CD4-positive, alpha-beta T cell (primary cell): ENCODE measurements around the gene TMIE. TPM values are rescaled to one million over a fixed set of nuclear protein-coding genes. Genes with fewer than 3 reads are reported as not detected.

Experiments used
- ATAC-seq: fragments of 200-7000 bp; cut with Tn5 transposase; one replicate; pipeline ENCODE4 v1.10.0; 2022; ENCODE audit warnings: mild to moderate bottlenecking; ENCODE audit not compliant: poor library complexity
- CTCF ChIA-PET: fragments of 350-600 bp; sonication (Branson Sonifier 250); formaldehyde crosslinking; loops from one replicate; lab custom pipeline; 2021; ENCODE audit warnings: antibody characterized with exemption, inconsistent platforms; lab: Charles Lee
- POLR2A ChIA-PET: fragments of 350-600 bp; sonication (Branson Sonifier 250); formaldehyde crosslinking; loops from one replicate; lab custom pipeline; 2021; ENCODE audit warnings: antibody characterized with exemption, inconsistent platforms; lab: Charles Lee
- DNase-seq, 14 experiments: peaks; one replicate each; pipeline ENCODE4 v3.0.0-alpha.2; 2013 to 2020; ENCODE audit warnings: mixed read lengths in 2 of 14
- H3K27ac ChIP-seq, 2 donors: one replicate each; pipeline versions ENCODE4 v1.5.1 to v1.7.0; 2013; ENCODE audit warnings: low read length in 2 of 2, low read depth in 1 of 2, mild to moderate bottlenecking in 1 of 2
- H3K27me3 ChIP-seq, 2 experiments: 1 replicate in 1 of 2; 2 replicates in 1 of 2; pipeline versions ENCODE4 v1.6.1 to v1.7.0; 2013; ENCODE audit warnings: low read length in 2 of 2, control low read depth in 1 of 2, mild to moderate bottlenecking in 1 of 2, moderate library complexity in 1 of 2; ENCODE audit not compliant: insufficient read depth in 2 of 2, control insufficient read depth in 1 of 2
- H3K36me3 ChIP-seq: one replicate; pipeline ENCODE4 v1.6.1; 2013; ENCODE audit warnings: low read length, control low read depth; ENCODE audit not compliant: insufficient read depth
- H3K4me1 ChIP-seq: one replicate; pipeline ENCODE4 v1.6.1; 2013; ENCODE audit warnings: low read length, control low read depth; ENCODE audit not compliant: insufficient read depth
- H3K4me3 ChIP-seq: one replicate; pipeline ENCODE4 v1.5.1; 2013; ENCODE audit warnings: mild to moderate bottlenecking, low read length, moderate library complexity
- H3K9me3 ChIP-seq, 2 experiments: 1 replicate in 1 of 2; 2 replicates in 1 of 2; pipeline versions ENCODE4 v1.6.1 to v1.7.0; 2013; ENCODE audit warnings: low read length in 2 of 2, mild to moderate bottlenecking in 2 of 2, control low read depth in 1 of 2, moderate library complexity in 1 of 2; ENCODE audit not compliant: control insufficient read depth in 1 of 2, insufficient read depth in 1 of 2
- H3K27ac Mint-ChIP-seq: one replicate; pipeline ENCODE4 v1.8.0; 2020; ENCODE audit warnings: mixed read lengths
- H3K27me3 Mint-ChIP-seq: one replicate; pipeline ENCODE4 v1.8.0; 2021; ENCODE audit warnings: mixed read lengths
- H3K36me3 Mint-ChIP-seq: one replicate; pipeline ENCODE4 v1.8.0; 2021; ENCODE audit warnings: low read depth, mixed read lengths
- H3K4me1 Mint-ChIP-seq: one replicate; pipeline ENCODE4 v1.8.0; 2021; ENCODE audit warnings: low read depth, mixed read lengths
- H3K4me3 Mint-ChIP-seq: one replicate; pipeline ENCODE4 v1.8.0; 2020; ENCODE audit warnings: mild to moderate bottlenecking, mixed read lengths
- H3K9me3 Mint-ChIP-seq: one replicate; pipeline ENCODE4 v1.8.0; 2020; ENCODE audit warnings: mixed read lengths
- intact Hi-C, 2 experiments: fragments of 100-400 bp; cut with DNase I in 1 of 2; cut with micrococcal nuclease in 1 of 2; formaldehyde crosslinking; loops; one replicate each; pipeline versions ENCODE4 v1.15.1 to v1.9.0; 2023 to 2025; cut with DNase I, micrococcal nuclease
- total RNA-seq, 174 experiments: library from RNA in 2 of 174; stranded (reverse) in 2 of 174; gene quantifications; one replicate each; pipeline ENCODE4 v1.2.3 and lab custom pipeline; 2021 to 2026
- TF ChIP-seq, protein P1 (sequence below): fragments of 200-600 bp; IDR thresholded peaks from one replicate; pipeline ENCODE4 v1.8.0; 2022; ENCODE audit warnings: antibody characterized with exemption, mild to moderate bottlenecking

The TMIE gene
- total RNA-seq, 2 experiments from 2014 or later = 0.92 to 1.2 TPM

DNA sequence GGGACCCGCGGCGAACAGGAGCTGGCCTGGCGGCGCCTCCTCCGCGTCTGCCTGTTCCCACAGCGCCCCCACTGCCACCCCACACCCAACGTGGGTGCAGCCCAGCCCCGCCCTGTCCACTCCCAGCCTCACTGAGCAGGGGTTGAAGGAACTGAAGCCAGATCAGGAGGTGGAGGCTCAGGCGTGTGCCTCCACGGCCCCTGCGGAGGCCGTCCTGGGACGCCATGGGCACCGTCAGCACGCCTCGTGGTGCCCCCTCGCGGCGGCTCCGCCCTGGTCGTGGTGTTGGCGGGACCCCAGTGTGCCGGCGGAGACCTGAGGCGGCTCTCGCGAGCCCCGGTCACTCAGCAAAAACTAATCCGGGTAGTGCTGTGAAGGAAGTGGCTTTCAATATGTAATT, 55.5 kb downstream of the TMIE start:
- intact Hi-C loops = no loop called here
- CTCF ChIA-PET = no interaction called here
- Mint-ChIP-seq H3K9me3 (no peaks in the 10 kb centered on the region), H3K27me3 (no peaks in the 10 kb centered on the region), H3K4me1 (peaks cover 10% of the 10 kb centered on the region), H3K27ac (no peak overlapping the region), H3K36me3 (no peaks in the 10 kb centered on the region), H3K4me3 (no peak overlapping the region)
- H3K9me3 ChIP-seq = no peaks in the 10 kb centered on the region
- peaks cover 0 to 4% of the 10 kb centered on the region in 2 experiments for H3K27me3 ChIP-seq
- DNase-seq (no peak), ATAC-seq (no peak)
- TF ChIP-seq, protein P1, sequence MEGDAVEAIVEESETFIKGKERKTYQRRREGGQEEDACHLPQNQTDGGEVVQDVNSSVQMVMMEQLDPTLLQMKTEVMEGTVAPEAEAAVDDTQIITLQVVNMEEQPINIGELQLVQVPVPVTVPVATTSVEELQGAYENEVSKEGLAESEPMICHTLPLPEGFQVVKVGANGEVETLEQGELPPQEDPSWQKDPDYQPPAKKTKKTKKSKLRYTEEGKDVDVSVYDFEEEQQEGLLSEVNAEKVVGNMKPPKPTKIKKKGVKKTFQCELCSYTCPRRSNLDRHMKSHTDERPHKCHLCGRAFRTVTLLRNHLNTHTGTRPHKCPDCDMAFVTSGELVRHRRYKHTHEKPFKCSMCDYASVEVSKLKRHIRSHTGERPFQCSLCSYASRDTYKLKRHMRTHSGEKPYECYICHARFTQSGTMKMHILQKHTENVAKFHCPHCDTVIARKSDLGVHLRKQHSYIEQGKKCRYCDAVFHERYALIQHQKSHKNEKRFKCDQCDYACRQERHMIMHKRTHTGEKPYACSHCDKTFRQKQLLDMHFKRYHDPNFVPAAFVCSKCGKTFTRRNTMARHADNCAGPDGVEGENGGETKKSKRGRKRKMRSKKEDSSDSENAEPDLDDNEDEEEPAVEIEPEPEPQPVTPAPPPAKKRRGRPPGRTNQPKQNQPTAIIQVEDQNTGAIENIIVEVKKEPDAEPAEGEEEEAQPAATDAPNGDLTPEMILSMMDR = no peak
- H3K36me3 ChIP-seq = no peaks in the 10 kb centered on the region
- no peak overlapping the region for H3K27ac ChIP-seq
- no peaks in the 10 kb centered on the region for H3K4me1 ChIP-seq
- POLR2A ChIA-PET = no interaction called here
- no peak overlapping the region for H3K4me3 ChIP-seq

- no peaks in the 10 kb centered on the region for H3K9me3 Mint-ChIP-seq
- Histone ChIP-seq H3K4me3 (no peak overlapping the region), H3K36me3 (no peaks in the 10 kb centered on the region), H3K27me3 (peaks cover 0 to 5% of the 10 kb centered on the region in 2 experiments), H3K27ac (no peak overlapping the region), H3K9me3 (peaks cover 6 to 17% of the 10 kb centered on the region in 2 experiments), H3K4me1 (no peaks in the 10 kb centered on the region)
- ATAC-seq = no peak
- intact Hi-C loops = no loop called here
- DNase-seq = no peak
- TF ChIP-seq, protein P1 = no peak
- H3K36me3 Mint-ChIP-seq = no peaks in the 10 kb centered on the region
- no peak overlapping the region for H3K4me3 Mint-ChIP-seq
- no peaks in the 10 kb centered on the region for H3K27me3 Mint-ChIP-seq
- POLR2A ChIA-PET = no interaction called here
- H3K27ac Mint-ChIP-seq = no peak overlapping the region
- H3K4me1 Mint-ChIP-seq = no peaks in the 10 kb centered on the region
- CTCF ChIA-PET = no interaction called here
Measured at GRCh38 chr3:46759239-46760167, 58.3 kb downstream of the TMIE start.

Other genes with a start within 250 kb of the TMIE start
- not detected for gene LTF, start 236.5 kb upstream of the TMIE start, total RNA-seq
- gene RTP3, start 203.4 kb upstream of the TMIE start, total RNA-seq = not detected
- under 1 TPM; 0.59 to 0.91 TPM for gene LRRC2, start 135.1 kb upstream of the TMIE start, total RNA-seq
- gene FAM240A, start 88.9 kb upstream of the TMIE start, total RNA-seq = not detected
- 10 to 100 TPM; 45.8 to 47.6 TPM for gene ALS2CL, start 7.7 kb upstream of the TMIE start, total RNA-seq
- gene PRSS50, start 16.5 kb downstream of the TMIE start, total RNA-seq = not detected
- not detected for gene MYL3, start 162.1 kb downstream of the TMIE start, total RNA-seq
- gene PTH1R, start 176.3 kb downstream of the TMIE start, total RNA-seq = not detected